ENCODE measurements around the gene CDK17. TPM values are rescaled to one million over a fixed set of nuclear protein-coding genes. Genes with fewer than 3 reads are reported as not detected.

CDK17 gene
- total and polyA plus RNA-seq, 8 donors, result 32.1 to 67.9 (median 53.2) TPM

DNA sequence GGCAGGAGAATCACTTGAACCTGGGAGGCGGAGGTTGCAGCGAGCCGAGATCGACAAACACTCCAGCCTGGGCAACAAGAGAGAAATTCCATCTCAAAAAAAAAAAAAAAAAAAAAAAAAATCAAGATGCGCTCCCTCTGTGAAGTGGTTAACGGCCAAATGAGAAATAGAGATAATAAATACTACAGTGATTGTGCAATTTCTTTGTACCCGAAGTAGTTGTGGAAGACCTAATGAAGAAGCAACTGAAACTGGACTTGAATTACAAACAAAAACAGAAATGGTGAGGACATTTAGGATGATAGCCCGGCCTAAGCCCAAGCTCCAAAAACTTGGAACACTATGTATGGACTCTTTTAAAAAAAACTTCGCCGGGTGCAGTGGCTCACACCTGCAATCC is 44.2 kb upstream of the CDK17 start:
- Histone ChIP-seq H3K27me3 (no peaks in the 10 kb centered on the region), H3K9me3 (no peaks in the 10 kb centered on the region), H3K4me3 (no peak overlapping the region), H3K4me1 (peaks cover 0 to 25% of the 10 kb centered on the region in 2 donors), H3K27ac (peak overlapping the region in 1 of 2 donors; percentile 64), H3K36me3 (no peaks in the 10 kb centered on the region)
- TF ChIP-seq, protein P1, sequence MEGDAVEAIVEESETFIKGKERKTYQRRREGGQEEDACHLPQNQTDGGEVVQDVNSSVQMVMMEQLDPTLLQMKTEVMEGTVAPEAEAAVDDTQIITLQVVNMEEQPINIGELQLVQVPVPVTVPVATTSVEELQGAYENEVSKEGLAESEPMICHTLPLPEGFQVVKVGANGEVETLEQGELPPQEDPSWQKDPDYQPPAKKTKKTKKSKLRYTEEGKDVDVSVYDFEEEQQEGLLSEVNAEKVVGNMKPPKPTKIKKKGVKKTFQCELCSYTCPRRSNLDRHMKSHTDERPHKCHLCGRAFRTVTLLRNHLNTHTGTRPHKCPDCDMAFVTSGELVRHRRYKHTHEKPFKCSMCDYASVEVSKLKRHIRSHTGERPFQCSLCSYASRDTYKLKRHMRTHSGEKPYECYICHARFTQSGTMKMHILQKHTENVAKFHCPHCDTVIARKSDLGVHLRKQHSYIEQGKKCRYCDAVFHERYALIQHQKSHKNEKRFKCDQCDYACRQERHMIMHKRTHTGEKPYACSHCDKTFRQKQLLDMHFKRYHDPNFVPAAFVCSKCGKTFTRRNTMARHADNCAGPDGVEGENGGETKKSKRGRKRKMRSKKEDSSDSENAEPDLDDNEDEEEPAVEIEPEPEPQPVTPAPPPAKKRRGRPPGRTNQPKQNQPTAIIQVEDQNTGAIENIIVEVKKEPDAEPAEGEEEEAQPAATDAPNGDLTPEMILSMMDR (IDR thresholded peaks at IDR 0.05), result no peak
- intact Hi-C loops (cut with DNase I), result no loop called here
- no peak for DNase-seq
- no peak for ATAC-seq

- no peak overlapping the region for H3K27ac ChIP-seq
- peaks cover 0 to 25% of the 10 kb centered on the region in 2 donors for H3K4me1 ChIP-seq
- no peak overlapping the region for H3K4me3 ChIP-seq
- ATAC-seq (no peak), DNase-seq (no peak)
- no peaks in the 10 kb centered on the region for H3K27me3 ChIP-seq
- no peaks in the 10 kb centered on the region for H3K9me3 ChIP-seq
- TF ChIP-seq, protein P1 (IDR thresholded peaks at IDR 0.05), result no peak
- intact Hi-C loops (cut with DNase I), result no loop called here
- H3K36me3 ChIP-seq, result no peaks in the 10 kb centered on the region
Observed at GRCh38 chr12:96442906-96443305, 42.7 kb upstream of the CDK17 start.

- Histone ChIP-seq H3K9me3 (no peaks in the 10 kb centered on the region), H3K36me3 (no peaks in the 10 kb centered on the region), H3K27ac (no peak overlapping the region), H3K27me3 (no peaks in the 10 kb centered on the region), H3K4me1 (peaks cover 0 to 23% of the 10 kb centered on the region in 2 donors), H3K4me3 (no peak overlapping the region)
- DNase-seq (no peak), ATAC-seq (no peak)
- TF ChIP-seq, protein P1 (IDR thresholded peaks at IDR 0.05), result no peak
- intact Hi-C loops (cut with DNase I), result no loop called here
Observed at GRCh38 chr12:96441816-96442215, 41.6 kb upstream of the CDK17 start.

- Histone ChIP-seq H3K9me3 (no peaks in the 10 kb centered on the region), H3K27me3 (no peaks in the 10 kb centered on the region), H3K4me1 (peaks cover 5 to 7% of the 10 kb centered on the region in 2 donors), H3K27ac (no peak overlapping the region), H3K4me3 (no peak overlapping the region), H3K36me3 (no peaks in the 10 kb centered on the region)
- ATAC-seq (no peak), DNase-seq (no peak)
- TF ChIP-seq, protein P1 (IDR thresholded peaks at IDR 0.05), result no peak
- intact Hi-C loops (cut with DNase I), result no loop called here
Observed at GRCh38 chr12:96438330-96438729, 38.1 kb upstream of the CDK17 start.

DNA sequence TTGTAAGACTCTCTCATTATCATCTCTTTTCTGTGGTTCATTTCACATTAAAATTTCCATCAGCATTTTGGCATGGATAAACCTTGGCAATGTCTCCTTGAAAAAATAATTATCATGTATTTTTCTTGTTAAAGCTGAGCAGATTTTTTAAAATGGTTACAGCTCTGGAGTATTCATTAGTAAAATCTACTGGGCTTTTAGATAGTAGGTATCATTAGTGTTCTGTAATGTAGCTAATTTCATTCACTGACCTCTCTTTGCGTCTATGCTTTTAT is 36.9 kb upstream of the CDK17 start:
- ATAC-seq (no peak), DNase-seq (no peak)
- H3K4me3 ChIP-seq, result no peak overlapping the region
- no peaks in the 10 kb centered on the region for H3K36me3 ChIP-seq
- TF ChIP-seq, protein P1 (IDR thresholded peaks at IDR 0.05), result no peak
- H3K27ac ChIP-seq, result no peak overlapping the region
- no peaks in the 10 kb centered on the region for H3K27me3 ChIP-seq
- no peaks in the 10 kb centered on the region for H3K9me3 ChIP-seq
- intact Hi-C loops (cut with DNase I), result no loop called here
- peaks cover 5 to 7% of the 10 kb centered on the region in 2 donors for H3K4me1 ChIP-seq
